ENCODE measurements around the gene IRF2BP2.

Gene IRF2BP2

DNA sequence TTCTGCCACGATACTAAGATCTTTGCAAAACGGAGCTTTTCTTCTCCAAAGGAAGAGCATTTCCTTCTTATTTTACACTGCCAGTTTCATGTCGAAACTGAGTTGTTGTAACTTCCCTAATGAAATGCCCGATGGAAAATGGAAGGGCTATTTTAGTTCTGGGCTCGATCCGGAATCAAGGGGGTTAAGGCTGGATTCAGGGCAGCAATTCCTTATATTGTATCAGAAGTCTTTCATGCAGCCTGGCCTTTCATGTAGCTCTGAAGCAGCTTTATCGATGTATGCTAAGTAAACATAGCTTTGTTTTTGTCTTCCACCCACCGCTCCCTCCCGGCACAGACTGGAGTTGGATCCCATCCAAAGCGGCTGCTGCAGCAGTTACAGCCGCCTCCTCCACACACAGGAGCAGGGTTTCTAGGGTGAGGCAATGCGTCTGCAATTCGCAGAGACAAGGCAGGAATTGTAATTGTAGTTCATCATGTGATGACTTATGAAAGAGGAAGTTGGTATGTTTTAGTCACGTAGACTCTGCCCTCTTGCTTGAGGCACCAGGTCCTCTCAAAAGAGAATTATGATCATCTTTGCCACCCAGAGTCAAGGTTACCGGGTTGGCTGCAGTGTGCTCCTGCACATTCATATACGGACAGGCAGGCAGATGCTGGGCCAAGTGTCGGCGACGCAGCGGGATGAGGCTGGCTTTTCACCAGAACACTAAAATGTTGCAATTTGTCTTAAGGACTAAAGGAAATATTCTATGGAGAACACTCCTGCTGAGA is 2.6 kb upstream of the IRF2BP2 start:
- peak; percentile 98 to 99 for DNase-seq

DNA sequence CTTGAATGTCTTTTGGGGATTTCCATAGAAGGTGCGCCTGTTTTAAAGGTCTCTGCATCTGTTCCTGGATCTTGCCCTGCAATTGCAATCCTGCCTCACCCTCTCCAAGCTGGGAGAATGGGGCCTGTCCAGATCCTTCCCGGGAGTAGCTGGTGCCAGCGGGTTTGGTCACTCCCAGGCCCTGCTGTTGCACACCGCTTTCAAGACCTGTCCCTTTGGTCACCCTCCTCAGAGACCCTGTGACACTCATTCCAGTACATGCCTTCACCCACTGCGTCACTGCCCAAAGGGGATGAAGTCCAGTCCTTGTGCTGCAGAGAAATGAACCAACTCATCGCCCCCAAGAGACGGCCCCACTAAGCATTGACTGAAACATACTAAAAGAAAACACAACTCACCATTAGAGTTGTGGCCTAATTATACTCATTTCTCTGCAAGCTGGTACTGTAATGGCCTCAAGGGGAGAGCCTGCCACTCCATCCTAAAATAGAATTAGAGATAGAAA is 1.9 kb upstream of the IRF2BP2 start:
- peak; percentile 51 to 71 for DNase-seq

DNA sequence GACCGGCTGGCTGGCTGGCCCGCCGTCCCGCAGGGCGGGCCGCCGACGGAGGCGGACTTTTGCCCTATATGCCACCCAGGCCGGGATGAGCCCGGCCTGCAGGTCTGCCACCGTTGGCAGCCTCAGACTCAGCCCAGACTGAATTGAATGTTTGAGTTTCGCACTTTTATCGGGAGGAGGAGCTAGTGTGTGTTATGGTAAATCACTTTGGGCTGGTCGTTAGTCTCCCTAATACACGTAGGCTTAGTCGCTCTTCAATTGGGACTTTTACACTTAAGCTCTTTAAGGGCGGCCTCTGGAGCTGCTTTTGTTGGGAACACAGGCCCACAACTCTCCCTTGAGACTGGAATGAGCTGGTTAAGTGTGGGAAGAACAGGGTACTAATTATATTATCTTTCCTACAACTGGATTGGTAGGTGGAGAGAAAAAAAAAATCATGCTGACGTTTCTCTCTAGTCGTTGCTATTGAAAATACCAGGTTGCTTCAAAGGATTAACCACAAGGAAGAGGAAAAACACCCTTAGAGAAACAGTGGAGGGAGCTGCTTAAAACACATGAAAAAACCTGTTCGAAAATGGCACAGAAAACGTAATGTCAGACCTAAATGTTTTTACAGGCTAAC is 1.4 kb upstream of the IRF2BP2 start:
- DNase-seq = peak in 1 of 2 donors; percentile 87

DNA sequence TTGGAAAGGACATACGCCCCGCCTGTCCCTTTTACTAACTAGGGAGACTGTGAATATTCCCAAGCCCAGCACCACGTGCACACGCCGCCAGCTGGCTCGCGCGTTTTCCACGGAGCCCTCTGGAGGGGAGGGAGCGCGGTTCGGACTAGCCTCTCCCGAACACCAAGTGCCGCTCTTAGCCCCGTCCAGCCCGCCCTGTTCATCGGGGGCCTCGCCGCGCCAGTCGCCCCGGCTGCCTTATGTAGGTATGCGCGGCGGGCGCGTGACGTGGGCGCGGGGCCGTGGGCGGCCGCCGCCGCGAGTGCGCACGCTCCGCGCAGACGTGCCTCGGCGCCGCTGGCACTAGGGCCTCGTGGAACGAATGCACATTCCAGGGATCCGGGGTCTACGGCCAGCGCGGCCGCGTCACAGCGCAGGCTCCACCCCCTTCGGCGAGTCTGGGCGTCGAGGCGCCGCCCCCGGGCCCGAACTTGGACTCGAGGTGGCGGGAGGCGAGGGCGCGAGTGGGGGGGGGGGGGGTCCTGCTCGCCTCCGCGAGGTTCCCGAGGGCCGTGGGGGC is 767 bp upstream of the IRF2BP2 start:
- DNase-seq = peak; percentile 97 to 98

DNA sequence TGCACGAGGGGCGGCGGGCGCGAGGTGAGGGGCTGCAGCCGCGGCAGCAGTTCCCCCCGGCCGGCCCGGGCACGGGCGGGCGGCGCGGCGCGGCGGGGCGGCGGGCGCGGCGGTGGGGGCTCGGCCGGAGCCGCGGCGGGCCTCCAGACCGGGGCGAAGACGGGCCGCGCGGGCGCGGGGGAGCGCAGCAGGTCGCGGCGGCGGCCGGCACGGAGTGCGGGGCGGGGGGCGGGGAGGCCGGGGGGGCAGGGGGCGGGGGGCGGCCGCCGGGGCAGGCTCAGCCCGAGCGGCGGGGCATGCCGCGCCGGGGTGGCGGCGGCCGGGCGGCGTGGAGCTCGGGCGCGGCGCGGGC is 311 bp downstream of the IRF2BP2 start:
- DNase-seq = peak; percentile 12 to 30

DNA sequence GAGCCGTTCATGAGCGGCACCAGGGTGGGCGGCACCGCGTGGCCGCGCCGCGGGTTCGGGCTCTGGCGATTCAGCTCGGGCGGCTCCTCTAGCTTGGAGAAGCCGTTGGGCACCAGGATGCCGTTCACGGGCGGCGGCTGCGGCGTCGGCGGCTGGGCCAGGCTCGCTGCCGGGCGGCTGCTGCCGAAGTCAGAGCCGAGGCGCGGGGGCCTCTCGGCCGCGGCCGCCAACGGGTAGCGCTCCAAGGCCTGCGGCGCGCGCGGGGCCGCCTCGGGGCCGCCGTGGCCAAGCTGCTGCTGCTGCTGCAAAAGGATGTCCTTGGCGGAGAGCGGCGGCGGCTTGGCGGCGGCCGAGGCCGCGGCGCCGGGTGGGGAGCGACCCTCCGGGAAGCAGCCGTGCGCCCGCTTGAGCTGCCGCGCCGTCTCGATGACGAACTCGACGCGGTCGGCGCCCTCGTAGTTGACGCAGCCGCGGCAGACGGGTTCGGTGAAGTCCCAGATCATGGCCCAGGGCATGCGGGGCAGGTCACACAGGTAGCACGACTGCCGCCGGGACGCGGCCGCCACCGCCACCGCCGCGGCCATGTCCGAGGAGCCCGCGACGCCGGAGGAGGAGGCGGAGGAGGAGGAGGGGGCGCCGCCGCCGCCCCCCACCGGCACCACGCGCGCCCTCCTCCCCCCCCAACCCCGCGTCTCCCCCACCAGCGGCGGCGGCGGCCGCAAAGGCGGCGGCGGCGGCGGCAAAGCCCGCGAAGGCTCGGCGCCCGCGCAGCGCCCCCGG is 877 bp downstream of the IRF2BP2 start:
- DNase-seq = peak; percentile 55 to 64

DNA sequence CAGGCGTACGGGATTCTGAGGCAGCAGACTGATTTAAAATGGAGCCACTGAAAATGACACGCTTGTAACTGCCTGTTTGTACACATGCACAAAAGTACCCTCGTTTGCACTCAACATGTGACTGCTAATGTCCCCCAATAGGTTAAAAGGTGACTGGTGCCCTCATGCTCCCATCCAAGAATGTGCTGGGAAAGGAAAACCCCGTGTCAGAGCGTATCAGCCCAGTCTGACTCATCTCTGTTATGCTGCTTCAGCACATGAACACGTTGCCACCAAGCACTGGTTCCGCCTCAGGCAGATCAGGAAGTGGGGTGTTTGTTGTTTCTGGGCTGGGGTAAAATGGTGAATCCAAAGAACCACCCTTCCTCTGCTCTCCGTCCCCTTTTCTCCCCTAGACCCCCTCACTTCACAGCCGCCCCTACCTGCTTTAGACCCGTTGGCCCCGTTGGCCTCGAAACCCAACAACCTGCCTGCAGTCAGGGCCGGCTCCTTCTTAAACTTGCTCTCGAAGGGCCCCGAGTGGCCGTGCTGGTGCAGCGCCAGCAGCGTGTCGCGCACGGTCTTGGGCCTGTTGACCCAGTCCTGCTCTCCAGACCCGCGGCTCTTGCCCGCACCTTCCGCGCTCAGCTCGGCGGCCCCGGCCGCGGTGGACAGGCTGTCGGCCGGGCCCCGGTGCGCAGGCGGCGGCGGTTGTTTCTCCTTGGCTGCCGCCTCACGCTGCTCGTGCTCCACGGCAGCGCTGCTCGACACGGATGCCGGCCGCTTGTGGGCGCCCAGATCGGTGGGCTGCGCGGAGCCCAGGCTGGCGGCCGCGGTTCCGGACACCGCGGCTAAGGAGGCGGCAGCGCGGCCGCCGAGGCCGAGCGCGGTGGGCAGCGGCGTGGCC is 1.7 kb downstream of the IRF2BP2 start:
- peak; percentile 95 to 96 for DNase-seq

DNA sequence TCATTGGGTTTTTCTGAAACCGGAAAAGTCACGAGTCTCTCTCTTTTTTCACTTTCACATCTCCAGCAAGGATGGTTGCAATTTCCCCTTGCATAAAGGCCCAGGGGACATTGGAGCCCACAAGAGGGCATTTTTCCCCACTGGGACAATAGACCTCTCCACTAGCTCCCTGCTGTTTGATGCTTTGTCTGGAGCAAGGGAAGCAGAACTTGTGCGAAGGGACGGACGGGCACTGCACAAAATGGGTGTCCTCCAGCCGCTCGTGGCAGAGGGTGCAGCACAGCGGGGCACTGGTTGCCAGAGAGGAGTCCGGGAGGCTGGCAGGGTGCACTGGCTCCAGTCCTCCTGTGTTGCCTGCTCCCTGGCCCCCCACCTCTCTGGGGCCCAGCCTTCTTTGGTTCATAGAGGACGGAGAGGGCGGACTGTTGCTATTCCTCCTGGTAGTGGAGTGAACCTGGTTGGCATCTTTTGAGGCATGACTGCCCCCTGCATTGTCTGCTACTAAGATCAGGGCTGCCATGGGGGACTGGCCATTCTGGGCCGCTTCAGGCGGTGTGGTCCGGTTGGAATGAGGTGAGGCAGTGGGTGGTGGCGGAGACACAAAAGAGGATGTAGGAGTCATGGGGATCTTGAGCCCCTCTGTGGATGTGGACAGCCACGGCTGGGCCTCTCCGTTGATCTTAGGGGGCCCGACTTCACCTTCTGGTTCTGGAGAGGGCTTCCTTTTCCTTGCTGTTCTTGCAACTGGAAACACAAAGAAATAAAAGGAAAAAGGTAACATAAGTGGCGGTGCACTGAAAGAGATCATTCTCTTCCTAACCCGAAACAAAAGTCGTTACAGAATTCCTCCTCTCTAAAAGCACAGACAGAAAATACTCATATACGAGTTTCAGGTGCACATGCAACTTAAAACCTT is 2.6 kb downstream of the IRF2BP2 start:
- DNase-seq = peak; percentile 71

DNA sequence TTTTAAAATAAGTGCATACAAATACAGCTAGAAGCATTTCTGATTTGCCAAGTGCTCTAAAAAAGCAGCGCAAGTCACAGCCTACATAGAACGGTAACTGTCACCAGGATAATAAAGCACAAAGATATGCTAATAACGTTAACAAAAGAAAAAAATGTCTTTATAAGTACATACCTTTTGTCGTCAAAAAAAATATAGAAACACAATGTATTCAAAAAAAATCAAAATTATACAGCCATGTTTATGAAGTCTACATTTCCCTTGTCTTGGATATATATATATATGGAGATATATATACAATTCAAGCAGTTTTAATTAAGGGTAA is 3.2 kb downstream of the IRF2BP2 start:
- DNase-seq = no peak

DNA sequence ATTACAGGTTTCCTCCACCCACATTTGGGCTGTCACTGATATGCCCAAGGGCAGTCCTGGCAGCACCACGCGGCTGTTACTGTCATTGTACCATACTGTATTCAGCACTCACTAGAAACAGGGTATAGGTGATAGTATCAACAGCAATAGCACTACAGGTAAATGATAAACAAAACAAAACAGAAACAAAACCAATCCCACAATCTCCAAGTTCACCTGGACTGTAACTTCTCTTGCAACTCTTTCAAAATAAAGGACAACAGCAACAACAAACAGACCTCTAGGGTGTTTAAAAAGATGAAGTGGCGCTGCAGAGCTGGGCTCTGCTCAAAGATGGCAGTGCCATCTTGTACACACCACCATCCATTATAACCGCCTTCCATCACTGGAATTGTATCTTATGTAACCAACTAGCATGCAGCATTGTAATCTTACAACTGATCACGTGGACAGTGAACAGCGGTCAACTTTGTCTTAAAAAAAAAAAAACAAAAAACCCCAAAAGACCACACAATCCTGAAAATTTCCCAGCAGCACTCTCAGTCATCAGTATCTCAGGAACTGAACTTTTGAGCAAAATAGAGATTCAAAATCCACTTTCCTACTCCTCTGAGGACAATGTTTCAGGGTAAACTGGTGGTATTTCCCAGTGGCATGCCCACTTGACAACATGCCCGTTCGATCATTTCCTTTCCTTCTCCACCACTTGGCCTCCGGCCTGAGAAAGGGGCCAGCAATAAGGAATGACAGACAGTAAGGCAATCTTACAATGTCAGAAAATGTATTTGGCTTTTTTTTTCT is 3.8 kb downstream of the IRF2BP2 start:
- DNase-seq = peak; percentile 73 to 78

DNA sequence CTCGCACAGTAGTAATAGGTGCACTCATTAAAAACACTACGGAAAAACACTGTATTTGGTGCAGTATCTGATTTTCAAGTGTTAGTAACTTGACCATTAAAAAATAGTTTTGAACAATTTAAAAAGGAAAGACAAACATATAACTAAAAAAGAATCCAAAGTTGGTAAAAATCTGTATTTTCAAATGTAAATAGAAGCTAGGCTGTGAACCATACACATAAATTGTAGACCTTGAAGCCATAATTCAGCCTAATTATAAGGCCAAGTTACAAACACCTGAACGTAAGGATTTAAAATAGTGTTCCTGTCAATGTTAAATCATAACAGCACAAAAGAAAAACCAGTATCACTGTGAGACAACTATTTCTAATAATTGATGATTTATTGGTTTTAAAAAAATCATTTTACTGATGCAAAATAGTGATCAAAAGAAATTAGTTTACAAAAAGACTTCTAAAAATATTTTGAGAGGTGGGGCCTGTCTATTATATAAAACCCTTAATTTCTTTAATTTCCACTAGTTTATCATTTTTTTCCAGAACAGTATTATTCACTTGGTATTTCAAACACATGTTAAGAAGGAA is 4.5 kb downstream of the IRF2BP2 start:
- no peak for DNase-seq

DNA sequence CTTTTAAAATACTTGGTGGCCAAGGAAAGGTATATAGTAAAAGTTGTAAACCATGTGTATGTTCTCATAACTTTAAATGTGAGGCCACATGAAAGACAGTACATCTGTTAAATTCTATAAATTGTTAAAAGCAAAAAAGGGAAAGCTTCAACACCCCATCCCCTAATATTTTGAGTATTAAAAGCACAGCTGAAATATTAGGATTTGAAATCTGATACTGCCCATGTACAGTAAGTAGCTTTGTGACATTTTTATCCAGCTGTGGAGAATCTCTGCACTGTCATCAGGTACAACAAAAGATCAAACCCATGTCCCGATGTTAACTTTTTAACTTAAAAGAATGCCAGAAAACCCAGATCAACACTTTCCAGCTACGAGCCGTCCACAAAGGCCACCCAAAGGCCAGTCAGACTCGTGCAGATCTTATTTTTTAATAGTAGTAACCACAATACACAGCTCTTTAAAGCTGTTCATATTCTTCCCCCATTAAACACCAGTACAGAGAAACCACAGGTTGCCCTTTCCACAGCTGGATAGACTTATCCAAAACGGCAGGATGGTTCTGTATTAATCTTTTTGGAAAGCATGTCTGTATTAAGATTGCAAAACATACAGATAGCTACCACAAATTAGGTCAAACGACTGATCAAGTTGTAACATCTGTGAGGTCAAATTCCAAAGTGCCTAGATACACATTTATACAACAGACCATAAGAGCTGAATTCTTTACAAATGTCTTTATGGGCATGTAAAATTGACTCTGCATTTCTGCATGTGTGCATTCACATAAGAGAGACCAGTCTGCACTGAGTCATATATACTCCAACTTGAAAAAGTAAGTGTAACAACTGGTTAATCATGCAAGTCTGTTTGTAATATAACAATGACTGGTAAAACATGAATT is 5.2 kb downstream of the IRF2BP2 start:
- peak in 1 of 2 donors; percentile 44 for DNase-seq

DNA sequence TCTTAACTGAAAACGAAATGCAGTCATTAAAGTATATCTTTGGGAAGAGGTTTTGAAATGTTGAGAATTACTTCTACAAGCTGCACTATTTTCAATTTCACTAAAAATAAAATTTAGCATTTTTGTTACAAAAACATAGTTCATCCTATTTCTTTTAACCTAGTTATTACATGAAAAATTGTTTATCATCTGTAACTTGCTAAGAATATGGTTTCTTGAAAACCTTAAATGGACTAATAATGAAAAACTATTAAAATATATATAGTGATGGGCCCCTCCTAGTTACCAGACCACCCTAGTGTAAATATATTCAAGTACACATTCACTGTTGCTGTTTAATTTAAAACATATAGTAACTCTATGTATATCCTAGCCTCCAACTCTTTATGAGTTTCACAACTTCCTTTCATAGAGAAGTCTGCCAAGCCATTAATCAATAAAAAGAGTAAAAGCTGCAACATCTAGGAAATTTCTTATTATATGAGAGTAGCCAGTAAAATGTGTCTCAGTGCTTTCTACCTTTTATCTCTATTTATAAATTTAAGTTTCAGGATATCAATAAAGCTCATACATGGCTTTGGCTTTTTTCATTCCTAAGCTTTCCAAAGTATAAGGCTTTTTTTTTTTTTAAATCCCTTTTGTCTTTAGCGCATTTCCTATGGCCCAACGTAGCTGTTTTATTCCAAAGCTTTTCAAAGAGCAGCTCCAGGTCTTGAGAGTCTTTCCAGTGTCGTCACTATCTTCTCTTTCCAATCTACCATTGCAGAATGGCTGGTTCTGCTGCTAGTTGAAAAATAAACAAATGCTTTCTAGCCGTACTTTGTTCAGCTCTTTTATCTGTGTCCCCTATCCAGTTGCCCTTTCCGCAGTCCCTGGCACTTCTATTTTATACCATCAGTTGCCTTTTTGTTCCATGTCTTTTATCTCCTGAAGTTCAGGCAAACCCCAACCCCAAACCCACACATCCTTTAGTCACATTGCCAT is 6.5 kb downstream of the IRF2BP2 start:
- peak in 1 of 2 donors; percentile 40 for DNase-seq

DNA sequence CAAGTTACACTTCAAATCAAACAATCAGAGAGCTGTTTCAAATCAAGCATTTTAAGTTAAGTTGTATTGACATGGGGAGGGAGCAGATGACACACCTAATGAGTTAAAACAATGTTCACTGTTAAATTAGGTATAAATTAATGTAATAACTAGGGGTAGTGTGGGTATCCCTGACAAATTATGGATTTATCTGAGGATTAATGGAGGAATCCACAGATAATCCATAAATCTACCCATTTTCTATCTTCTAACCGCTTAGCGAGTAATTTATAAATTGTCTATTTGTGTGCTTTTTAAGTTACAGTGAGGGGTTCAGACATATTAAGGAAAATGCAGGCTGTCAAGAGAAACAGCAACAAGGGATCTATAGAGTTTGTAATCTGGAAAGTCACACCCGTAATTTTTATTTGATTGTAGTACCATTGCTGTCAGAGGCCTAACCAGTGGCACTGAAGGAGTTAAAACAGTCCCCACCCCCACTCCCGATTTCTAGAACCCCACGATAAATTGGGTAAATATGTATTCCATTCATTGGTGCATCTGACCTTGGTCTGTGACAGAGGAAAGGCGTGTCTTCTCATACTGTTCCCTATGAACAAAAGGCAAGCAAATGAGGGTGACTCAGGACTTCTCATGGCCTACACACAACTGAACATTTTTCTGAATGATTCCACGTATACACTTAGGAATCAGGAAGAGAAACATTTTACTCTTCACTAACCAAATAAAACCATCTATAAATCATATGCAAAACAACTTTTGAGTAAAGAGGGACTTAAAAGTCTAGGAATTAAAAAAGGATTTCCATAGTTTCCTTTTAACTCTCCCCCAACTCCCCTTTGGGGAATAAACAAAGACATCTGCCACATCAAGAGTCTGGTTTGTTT is 7.4 kb downstream of the IRF2BP2 start:
- peak; percentile 88 to 92 for DNase-seq

DNA sequence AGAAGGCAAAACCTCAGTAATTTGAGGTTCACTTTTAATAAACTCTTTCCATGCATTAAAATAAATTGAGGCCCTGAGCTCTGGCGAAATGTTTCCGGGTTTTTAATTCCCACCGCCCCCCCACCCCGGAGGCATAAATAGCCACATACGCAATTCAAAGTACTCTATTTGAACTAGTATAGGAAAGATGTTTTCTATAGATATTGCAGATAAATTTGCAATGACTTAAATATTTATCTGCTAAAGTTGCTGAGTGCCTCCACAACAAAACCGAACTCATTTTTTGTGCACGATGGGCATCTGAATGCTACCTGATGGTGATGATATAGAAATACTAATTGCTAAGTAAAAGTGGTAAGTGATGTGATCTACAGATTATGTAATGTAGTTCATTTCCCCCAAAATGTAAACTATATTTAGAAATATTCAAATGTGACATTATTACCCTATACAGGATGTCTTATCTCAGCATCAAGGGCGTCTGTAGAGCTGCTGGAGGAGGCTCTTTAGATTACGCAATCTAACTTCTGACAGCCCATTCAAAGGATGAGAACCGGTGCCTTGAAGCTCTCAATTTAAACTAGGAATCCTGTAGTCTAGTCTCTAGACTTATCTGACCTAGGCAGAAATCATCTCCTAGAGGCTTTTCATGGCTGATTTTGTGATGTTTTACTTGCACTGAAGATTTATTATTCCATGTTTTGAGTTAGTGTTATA is 8.5 kb downstream of the IRF2BP2 start:
- DNase-seq = peak; percentile 72 to 83
